OCI-LY7 (cell line): ENCODE data around the gene GALNT17.

Experiments
- EZH2phosphoT487 ChIP-seq: fragments of 200-600 bp; sonication (generic); IDR thresholded peaks from 2 replicates; pipeline ENCODE4 v1.6.1; 2018; ENCODE audit warnings: low read depth, borderline replicate concordance, mild to moderate bottlenecking, mixed run types, antibody characterized with exemption, low read length, moderate library complexity, mixed read lengths
- TF ChIP-seq, protein P1 (sequence below): fragments of 200-600 bp; sonication (generic); conservative IDR thresholded peaks from 2 replicates; pipeline ENCODE4 v1.5.1; 2014; ENCODE audit warnings: mild to moderate bottlenecking, antibody characterized with exemption, low read length, moderate library complexity, mixed read lengths

DNA sequence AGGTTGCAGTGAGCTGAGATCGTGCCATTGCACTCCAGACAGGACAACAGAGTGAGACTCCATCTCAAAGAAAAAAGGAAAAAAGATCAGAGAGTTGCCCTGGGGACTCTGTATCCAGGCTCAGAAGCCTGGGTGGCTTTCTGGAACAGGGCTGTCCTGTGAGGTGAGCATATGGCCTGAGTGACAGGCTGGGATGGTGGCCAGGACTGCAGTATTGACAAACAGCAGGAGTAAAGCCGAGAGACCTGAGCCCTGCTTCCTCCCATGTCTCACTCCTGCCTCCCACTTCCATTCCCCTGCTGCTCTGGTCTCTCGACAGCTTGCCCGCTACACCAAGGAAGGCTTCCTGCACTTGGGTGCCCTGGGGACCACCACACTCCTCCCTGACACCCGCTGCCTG, 578.5 kb downstream of the GALNT17 start:
- TF ChIP-seq, protein P1, sequence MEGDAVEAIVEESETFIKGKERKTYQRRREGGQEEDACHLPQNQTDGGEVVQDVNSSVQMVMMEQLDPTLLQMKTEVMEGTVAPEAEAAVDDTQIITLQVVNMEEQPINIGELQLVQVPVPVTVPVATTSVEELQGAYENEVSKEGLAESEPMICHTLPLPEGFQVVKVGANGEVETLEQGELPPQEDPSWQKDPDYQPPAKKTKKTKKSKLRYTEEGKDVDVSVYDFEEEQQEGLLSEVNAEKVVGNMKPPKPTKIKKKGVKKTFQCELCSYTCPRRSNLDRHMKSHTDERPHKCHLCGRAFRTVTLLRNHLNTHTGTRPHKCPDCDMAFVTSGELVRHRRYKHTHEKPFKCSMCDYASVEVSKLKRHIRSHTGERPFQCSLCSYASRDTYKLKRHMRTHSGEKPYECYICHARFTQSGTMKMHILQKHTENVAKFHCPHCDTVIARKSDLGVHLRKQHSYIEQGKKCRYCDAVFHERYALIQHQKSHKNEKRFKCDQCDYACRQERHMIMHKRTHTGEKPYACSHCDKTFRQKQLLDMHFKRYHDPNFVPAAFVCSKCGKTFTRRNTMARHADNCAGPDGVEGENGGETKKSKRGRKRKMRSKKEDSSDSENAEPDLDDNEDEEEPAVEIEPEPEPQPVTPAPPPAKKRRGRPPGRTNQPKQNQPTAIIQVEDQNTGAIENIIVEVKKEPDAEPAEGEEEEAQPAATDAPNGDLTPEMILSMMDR, result no peak
- no peak for TF ChIP-seq EZH2phosphoT487
